Caco-2 (cell line): ENCODE results near the gene TRDMT1. TPM values are rescaled to one million over a fixed set of nuclear protein-coding genes. Genes with fewer than 3 reads are reported as not detected.

Experiments
- BruUV-seq: library from RNA; stranded (reverse); fragments of 400-500 nt; replicated peaks from 2 replicates; lab custom pipeline; 2021; lab: Mats Ljungman, UMichigan
- CTCF ChIA-PET: fragments of 300-600 bp; sonication (Branson Sonifier 250); formaldehyde crosslinking; loops from one replicate; lab custom pipeline; 2022; ENCODE audit warnings: antibody characterized with exemption; lab: Charles Lee
- POLR2A ChIA-PET: fragments of 300-600 bp; sonication (Branson Sonifier 250); formaldehyde crosslinking; loops from one replicate; lab custom pipeline; 2022; ENCODE audit warnings: antibody characterized with exemption; lab: Charles Lee
- DNase-seq, 2 experiments: peaks; one replicate each; pipeline versions ENCODE4 v3.0.0 to v3.0.0-alpha.2; 2020 to 2022
- H3K27me3 ChIP-seq: replicated peaks from 2 replicates; pipeline ENCODE4 v1.6.0; 2011; ENCODE audit warnings: low read length; ENCODE audit not compliant: control insufficient read depth, insufficient read depth
- H3K36me3 ChIP-seq: 2 replicates; pipeline ENCODE4 v1.5.1; 2011; ENCODE audit warnings: low read length; ENCODE audit not compliant: control insufficient read depth, insufficient read depth
- H3K4me1 ChIP-seq: fragments of 250-450 bp; sonication (Bioruptor Pico); 2 replicates; pipeline ENCODE4 v1.5.1; 2020; ENCODE audit warnings: mild to moderate bottlenecking
- H3K4me3 ChIP-seq: 2 replicates; pipeline ENCODE4 v1.5.1; 2011; ENCODE audit warnings: low read depth, mild to moderate bottlenecking, control low read depth, low read length
- H3K9me3 ChIP-seq: fragments of 250-450 bp; sonication (Bioruptor Pico); 2 replicates; pipeline ENCODE4 v1.5.1; 2020; ENCODE audit warnings: mild to moderate bottlenecking, moderate library complexity
- H3K27ac Mint-ChIP-seq: one replicate; pipeline ENCODE4 v1.8.0; 2022; ENCODE audit warnings: mixed read lengths; ENCODE audit not compliant: unreplicated experiment
- H3K27me3 Mint-ChIP-seq: one replicate; pipeline ENCODE4 v1.8.0; 2022; ENCODE audit warnings: mixed read lengths; ENCODE audit not compliant: insufficient read depth, unreplicated experiment
- H3K36me3 Mint-ChIP-seq: one replicate; pipeline ENCODE4 v1.8.0; 2022; ENCODE audit warnings: mild to moderate bottlenecking, mixed read lengths; ENCODE audit not compliant: insufficient read depth, unreplicated experiment
- H3K4me1 Mint-ChIP-seq: one replicate; pipeline ENCODE4 v1.8.0; 2022; ENCODE audit warnings: low read depth, mixed read lengths; ENCODE audit not compliant: unreplicated experiment
- H3K4me3 Mint-ChIP-seq: one replicate; pipeline ENCODE4 v1.8.0; 2022; ENCODE audit warnings: mild to moderate bottlenecking, moderate library complexity, mixed read lengths; ENCODE audit not compliant: unreplicated experiment
- H3K9me3 Mint-ChIP-seq: one replicate; pipeline ENCODE4 v1.8.0; 2022; ENCODE audit warnings: mixed read lengths; ENCODE audit not compliant: unreplicated experiment
- intact Hi-C: fragments of 100-400 bp; cut with micrococcal nuclease; formaldehyde crosslinking; loops from one replicate; pipeline ENCODE4 v1.10.0; 2022; ENCODE audit not compliant: unreplicated experiment
- total RNA-seq: library from RNA; stranded (reverse); gene quantifications from 2 replicates; pipeline ENCODE4 v1.2.3, GENCODE V29; 2022
- TF ChIP-seq, protein P1 (sequence below), 2 experiments: fragments of 200-600 bp in 1 of 2; IDR thresholded peaks; 1 replicate in 1 of 2; 2 replicates in 1 of 2; pipeline versions ENCODE4 v1.5.1 to v1.8.0; 2011 to 2022; ENCODE audit warnings: antibody characterized with exemption in 1 of 2, control low read depth in 1 of 2, inconsistent platforms in 1 of 2, low read depth in 1 of 2, low read length in 1 of 2, mild to moderate bottlenecking in 1 of 2, moderate library complexity in 1 of 2; ENCODE audit not compliant: insufficient read depth in 1 of 2, severe bottlenecking in 1 of 2, unreplicated experiment in 1 of 2

The TRDMT1 gene
- total RNA-seq, 1 experiment from 2014 or later = 8.6 TPM

DNA sequence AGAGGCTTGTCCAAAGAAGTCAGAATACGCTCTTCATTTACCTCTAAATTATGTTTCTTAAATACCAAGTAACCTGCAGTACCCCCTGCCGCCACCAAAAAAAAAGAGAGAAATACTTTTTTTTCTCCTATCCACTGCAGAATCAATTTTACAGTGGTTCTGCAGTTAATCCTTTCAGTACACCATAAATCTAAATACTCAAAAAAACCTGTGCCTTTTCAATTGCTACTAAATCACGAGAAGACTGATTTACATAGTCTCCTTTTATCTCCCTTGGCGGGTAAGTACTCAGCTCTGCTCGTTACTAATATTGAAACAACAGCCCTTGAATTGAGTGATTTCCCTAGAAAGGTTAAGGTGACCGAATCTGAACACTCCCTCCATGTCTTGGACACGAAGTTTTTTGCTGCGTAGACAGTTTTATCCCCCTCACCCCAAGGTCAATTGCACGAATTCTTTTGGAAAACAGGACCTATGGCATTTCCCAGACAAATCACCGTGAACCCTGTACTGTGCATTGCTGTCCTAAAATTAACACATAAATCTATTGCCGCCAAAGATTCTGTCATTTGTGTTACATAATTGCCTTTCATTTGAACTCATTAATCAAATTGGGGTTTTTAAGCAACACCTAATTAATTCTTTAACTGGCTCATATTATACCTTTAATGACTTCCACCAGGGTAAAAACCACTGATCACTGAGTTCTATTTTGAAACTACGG is 26.1 kb upstream of the TRDMT1 start:
- Histone ChIP-seq H3K4me3 (no peak overlapping the region), H3K9me3 (no peaks in the 10 kb centered on the region), H3K27me3 (no peaks in the 10 kb centered on the region; the same call in none of the 2 replicates), H3K36me3 (no peaks in the 10 kb centered on the region), H3K4me1 (peaks cover 21% of the 10 kb centered on the region)
- Mint-ChIP-seq H3K27me3 (peaks cover 13% of the 10 kb centered on the region), H3K4me3 (peak overlapping the region; percentile 78), H3K36me3 (peaks cover 16% of the 10 kb centered on the region), H3K27ac (no peak overlapping the region), H3K4me1 (no peaks in the 10 kb centered on the region), H3K9me3 (no peaks in the 10 kb centered on the region)
- CTCF ChIA-PET = no interaction called here
- intact Hi-C loops = no loop called here
- no TSS peak for BruUV-seq
- peak in 1 of 2 experiments; percentile 30 for DNase-seq
- POLR2A ChIA-PET = no interaction called here
- TF ChIP-seq, protein P1, sequence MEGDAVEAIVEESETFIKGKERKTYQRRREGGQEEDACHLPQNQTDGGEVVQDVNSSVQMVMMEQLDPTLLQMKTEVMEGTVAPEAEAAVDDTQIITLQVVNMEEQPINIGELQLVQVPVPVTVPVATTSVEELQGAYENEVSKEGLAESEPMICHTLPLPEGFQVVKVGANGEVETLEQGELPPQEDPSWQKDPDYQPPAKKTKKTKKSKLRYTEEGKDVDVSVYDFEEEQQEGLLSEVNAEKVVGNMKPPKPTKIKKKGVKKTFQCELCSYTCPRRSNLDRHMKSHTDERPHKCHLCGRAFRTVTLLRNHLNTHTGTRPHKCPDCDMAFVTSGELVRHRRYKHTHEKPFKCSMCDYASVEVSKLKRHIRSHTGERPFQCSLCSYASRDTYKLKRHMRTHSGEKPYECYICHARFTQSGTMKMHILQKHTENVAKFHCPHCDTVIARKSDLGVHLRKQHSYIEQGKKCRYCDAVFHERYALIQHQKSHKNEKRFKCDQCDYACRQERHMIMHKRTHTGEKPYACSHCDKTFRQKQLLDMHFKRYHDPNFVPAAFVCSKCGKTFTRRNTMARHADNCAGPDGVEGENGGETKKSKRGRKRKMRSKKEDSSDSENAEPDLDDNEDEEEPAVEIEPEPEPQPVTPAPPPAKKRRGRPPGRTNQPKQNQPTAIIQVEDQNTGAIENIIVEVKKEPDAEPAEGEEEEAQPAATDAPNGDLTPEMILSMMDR (IDR thresholded peaks at IDR 0.05; ENCODE audit: insufficient read depth in 1 of 2, low read depth in 1 of 2, low read length in 1 of 2, severe bottlenecking in 1 of 2, unreplicated experiment in 1 of 2) = peak; percentile 49 to 52

DNA sequence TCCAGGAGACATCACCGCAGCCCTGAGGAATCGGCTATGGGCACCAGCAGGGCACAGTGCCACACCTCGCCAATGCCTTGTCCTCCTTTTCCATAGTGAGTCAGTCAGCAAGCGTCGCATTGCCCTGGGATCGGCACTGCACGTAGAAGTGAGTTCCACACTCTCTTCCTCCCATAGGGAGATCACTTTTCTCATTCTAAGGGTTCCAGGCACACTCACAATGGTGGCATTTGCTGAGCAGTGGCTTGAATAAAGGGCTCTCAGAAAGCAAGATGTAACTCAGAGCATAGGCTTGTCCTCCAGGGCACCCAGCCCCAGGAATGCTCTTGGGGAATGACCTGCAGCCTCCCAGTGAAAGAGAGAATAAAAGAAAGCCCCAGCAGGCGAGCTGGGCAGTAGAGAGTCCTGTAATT is 25.4 kb upstream of the TRDMT1 start:
- POLR2A ChIA-PET = no interaction called here
- H3K27ac Mint-ChIP-seq = no peak overlapping the region

DNA sequence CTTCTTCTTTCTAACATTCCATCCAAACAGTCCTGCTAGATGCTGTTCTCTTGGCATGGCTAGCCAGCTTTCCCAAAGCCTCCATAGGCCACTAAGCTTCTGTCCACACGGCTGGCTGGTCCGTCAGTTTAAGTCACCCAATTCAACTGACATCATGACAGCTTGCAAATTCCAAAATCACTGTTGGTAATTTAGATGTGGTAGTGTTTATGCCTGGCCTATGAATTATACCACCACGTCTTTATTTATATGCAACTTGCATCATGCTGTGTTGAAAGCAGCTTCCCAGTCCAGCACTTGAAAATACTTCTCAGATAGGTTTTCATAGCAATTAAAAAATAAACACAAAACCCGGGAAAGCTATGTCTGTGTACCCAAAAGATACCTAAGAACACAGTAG is 24.3 kb upstream of the TRDMT1 start:
- Mint-ChIP-seq H3K9me3 (no peaks in the 10 kb centered on the region), H3K27me3 (peaks cover 17% of the 10 kb centered on the region), H3K36me3 (peaks cover 16% of the 10 kb centered on the region), H3K4me1 (no peaks in the 10 kb centered on the region), H3K27ac (no peak overlapping the region), H3K4me3 (no peak overlapping the region)
- Histone ChIP-seq H3K4me3 (no peak overlapping the region), H3K27me3 (no peaks in the 10 kb centered on the region; the same call in none of the 2 replicates), H3K9me3 (no peaks in the 10 kb centered on the region), H3K36me3 (no peaks in the 10 kb centered on the region), H3K4me1 (peaks cover 21% of the 10 kb centered on the region)
- CTCF ChIA-PET = interaction anchor here (1.1 to 1.3 kb wide), 2 partner anchors 34 to 106 kb away, joined by 3 to 4 read pairs; no protein-coding TSS in a partner anchor
- DNase-seq = no peak
- TF ChIP-seq, protein P1 (IDR thresholded peaks at IDR 0.05; ENCODE audit: insufficient read depth in 1 of 2, low read depth in 1 of 2, low read length in 1 of 2, severe bottlenecking in 1 of 2, unreplicated experiment in 1 of 2) = no peak
- intact Hi-C loops = no loop called here
- POLR2A ChIA-PET = no interaction called here
- BruUV-seq = no TSS peak

More for the DNA sequence above, 25.4 kb upstream of the TRDMT1 start:
- Mint-ChIP-seq H3K4me3 (no peak overlapping the region), H3K9me3 (no peaks in the 10 kb centered on the region), H3K4me1 (no peaks in the 10 kb centered on the region), H3K27me3 (peaks cover 17% of the 10 kb centered on the region), H3K36me3 (peaks cover 16% of the 10 kb centered on the region)
- Histone ChIP-seq H3K4me1 (peaks cover 21% of the 10 kb centered on the region), H3K27me3 (no peaks in the 10 kb centered on the region; the same call in none of the 2 replicates), H3K9me3 (no peaks in the 10 kb centered on the region), H3K36me3 (no peaks in the 10 kb centered on the region), H3K4me3 (no peak overlapping the region)
- CTCF ChIA-PET = interaction anchor here (1.3 kb wide), 1 partner anchor 107 kb away, joined by 3 read pairs; no protein-coding TSS in a partner anchor
- BruUV-seq = no TSS peak
- no peak for DNase-seq
- intact Hi-C loops = no loop called here
- TF ChIP-seq, protein P1 (IDR thresholded peaks at IDR 0.05; ENCODE audit: insufficient read depth in 1 of 2, low read depth in 1 of 2, low read length in 1 of 2, severe bottlenecking in 1 of 2, unreplicated experiment in 1 of 2) = no peak
